ENCODE data around the gene KIF20A. TPM values are rescaled to one million over a fixed set of nuclear protein-coding genes. Genes with fewer than 3 reads are reported as not detected.

KIF20A gene
- total RNA-seq (2014; rRNA removed; shearing (Covaris generic)): 60.4 and 64.9 TPM in 2 replicates
- 35.8 and 41.0 TPM in 2 replicates for polyA plus RNA-seq (2016; fragmentation: Nextera tagmentation; extraction: Ambion mirVana)
- long read RNA-seq, transcript KIF20A-201 (19 exons, 3,201 nt): major isoform, 11 of 19 reads
- long read RNA-seq, partial matches to known transcripts: 4 of 19 reads
- long read RNA-seq, other reads (novel, unspliced or antisense): 4 of 19 reads

DNA sequence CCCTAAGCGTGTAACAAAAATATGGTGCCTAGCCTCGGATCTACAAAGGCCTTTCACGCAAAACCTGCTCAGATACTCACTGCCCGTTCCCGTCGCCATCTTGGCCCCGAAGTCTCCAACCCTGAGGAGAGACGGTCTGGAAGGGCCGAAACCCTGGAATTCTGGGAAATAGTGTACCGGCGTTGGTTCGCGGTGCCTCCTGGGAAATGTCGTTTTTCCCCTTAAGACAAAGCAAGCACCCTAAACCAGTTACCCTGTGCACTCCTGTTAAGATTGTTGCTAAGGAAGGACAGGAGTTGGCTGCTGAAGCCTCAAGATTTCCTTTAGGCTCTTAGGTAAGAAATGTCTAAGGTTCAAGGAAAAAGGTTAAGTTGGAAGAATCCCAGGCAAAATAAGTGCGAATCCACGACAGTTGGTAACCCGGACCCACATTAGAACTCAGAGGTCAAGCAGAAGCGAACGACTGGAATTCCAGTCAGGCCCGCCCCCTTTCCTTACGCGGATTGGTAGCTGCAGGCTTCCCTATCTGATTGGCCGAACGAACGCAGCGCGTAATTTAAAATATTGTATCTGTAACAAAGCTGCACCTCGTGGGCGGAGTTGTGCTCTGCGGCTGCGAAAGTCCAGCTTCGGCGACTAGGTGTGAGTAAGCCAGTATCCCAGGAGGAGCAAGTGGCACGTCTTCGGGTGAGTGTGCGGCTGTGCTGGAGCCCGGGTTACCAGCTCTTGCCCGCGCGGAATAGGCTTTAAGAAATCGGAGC is at the start of gene KIF20A, which contains the start of gene BRD8:
Gene KIF20A (plus strand): TSS at position 597 of the 761 bp plus-strand sequence. CDS start 569 bp downstream, outside the sequence.
Gene BRD8 (minus strand): TSS at position 115 of the 761 bp plus-strand sequence. CDS start 16 bp downstream, at position 99.
- Histone ChIP-seq H4K20me1 (replicated peaks; ENCODE audit: insufficient read depth) (no peaks in the 10 kb centered on the region; the same call in 1 of the 2 replicates), H3K4me2 (peak within 1 kb of the TSS; percentile 87), H3K4me3 (peak within 1 kb of the TSS; percentile 73), H3K79me2 (replicated peaks; ENCODE audit: insufficient read depth) (peaks cover 56% of the 10 kb centered on the region), H2AFZ (peak within 1 kb of the TSS; percentile 64), H3K4me1 (ENCODE audit: insufficient read depth) (peaks cover 12% of the 10 kb centered on the region), H3F3A (replicated peaks; ENCODE audit: low read depth) (0 out of 2 replicates have a peak, but pooled peaks cover 6% of the 10 kb centered on the region), H3K27me3 (ENCODE audit: insufficient read depth) (no peaks in the 10 kb centered on the region), H3K27ac (ENCODE audit: low read depth) (peak within 1 kb of the TSS; percentile 83), H3K36me3 (ENCODE audit: insufficient read depth) (peaks cover 45% of the 10 kb centered on the region), H3K9me2 (ENCODE audit: insufficient read depth) (no peaks in the 10 kb centered on the region)
- no peak within 1 kb of the TSS for H3K4me3 Mint-ChIP-seq
- TF ChIP-seq, protein P1, sequence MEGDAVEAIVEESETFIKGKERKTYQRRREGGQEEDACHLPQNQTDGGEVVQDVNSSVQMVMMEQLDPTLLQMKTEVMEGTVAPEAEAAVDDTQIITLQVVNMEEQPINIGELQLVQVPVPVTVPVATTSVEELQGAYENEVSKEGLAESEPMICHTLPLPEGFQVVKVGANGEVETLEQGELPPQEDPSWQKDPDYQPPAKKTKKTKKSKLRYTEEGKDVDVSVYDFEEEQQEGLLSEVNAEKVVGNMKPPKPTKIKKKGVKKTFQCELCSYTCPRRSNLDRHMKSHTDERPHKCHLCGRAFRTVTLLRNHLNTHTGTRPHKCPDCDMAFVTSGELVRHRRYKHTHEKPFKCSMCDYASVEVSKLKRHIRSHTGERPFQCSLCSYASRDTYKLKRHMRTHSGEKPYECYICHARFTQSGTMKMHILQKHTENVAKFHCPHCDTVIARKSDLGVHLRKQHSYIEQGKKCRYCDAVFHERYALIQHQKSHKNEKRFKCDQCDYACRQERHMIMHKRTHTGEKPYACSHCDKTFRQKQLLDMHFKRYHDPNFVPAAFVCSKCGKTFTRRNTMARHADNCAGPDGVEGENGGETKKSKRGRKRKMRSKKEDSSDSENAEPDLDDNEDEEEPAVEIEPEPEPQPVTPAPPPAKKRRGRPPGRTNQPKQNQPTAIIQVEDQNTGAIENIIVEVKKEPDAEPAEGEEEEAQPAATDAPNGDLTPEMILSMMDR (conservative IDR thresholded peaks at IDR 0.05; ENCODE audit: low read depth in 2 of 2): no peak
- TF ChIP-seq JUNB (IDR thresholded peaks at IDR 0.05; ENCODE audit: unreplicated experiment): no peak
- no peak for TF ChIP-seq ZNF331 (CRISPR knock-in tag; IDR thresholded peaks at IDR 0.05; ENCODE audit: low read depth)
- peak; percentile 94 for TF ChIP-seq POLR2AphosphoS5 (IDR thresholded peaks at IDR 0.05; ENCODE audit: low read depth)
- TF ChIP-seq STAT1 (IDR thresholded peaks at IDR 0.05; ENCODE audit: unreplicated experiment): no peak
- TF ChIP-seq, protein P2, sequence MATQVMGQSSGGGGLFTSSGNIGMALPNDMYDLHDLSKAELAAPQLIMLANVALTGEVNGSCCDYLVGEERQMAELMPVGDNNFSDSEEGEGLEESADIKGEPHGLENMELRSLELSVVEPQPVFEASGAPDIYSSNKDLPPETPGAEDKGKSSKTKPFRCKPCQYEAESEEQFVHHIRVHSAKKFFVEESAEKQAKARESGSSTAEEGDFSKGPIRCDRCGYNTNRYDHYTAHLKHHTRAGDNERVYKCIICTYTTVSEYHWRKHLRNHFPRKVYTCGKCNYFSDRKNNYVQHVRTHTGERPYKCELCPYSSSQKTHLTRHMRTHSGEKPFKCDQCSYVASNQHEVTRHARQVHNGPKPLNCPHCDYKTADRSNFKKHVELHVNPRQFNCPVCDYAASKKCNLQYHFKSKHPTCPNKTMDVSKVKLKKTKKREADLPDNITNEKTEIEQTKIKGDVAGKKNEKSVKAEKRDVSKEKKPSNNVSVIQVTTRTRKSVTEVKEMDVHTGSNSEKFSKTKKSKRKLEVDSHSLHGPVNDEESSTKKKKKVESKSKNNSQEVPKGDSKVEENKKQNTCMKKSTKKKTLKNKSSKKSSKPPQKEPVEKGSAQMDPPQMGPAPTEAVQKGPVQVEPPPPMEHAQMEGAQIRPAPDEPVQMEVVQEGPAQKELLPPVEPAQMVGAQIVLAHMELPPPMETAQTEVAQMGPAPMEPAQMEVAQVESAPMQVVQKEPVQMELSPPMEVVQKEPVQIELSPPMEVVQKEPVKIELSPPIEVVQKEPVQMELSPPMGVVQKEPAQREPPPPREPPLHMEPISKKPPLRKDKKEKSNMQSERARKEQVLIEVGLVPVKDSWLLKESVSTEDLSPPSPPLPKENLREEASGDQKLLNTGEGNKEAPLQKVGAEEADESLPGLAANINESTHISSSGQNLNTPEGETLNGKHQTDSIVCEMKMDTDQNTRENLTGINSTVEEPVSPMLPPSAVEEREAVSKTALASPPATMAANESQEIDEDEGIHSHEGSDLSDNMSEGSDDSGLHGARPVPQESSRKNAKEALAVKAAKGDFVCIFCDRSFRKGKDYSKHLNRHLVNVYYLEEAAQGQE (IDR thresholded peaks at IDR 0.05; ENCODE audit: unreplicated experiment): peak; percentile 10
- peak; percentile 58 for TF ChIP-seq CREB1 (CRISPR knock-in tag; IDR thresholded peaks at IDR 0.05; ENCODE audit: low read depth)
- TF ChIP-seq, protein P3, sequence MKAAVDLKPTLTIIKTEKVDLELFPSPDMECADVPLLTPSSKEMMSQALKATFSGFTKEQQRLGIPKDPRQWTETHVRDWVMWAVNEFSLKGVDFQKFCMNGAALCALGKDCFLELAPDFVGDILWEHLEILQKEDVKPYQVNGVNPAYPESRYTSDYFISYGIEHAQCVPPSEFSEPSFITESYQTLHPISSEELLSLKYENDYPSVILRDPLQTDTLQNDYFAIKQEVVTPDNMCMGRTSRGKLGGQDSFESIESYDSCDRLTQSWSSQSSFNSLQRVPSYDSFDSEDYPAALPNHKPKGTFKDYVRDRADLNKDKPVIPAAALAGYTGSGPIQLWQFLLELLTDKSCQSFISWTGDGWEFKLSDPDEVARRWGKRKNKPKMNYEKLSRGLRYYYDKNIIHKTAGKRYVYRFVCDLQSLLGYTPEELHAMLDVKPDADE (IDR thresholded peaks at IDR 0.05): peak; percentile 79
- 0 out of 2 replicates have a peak, but pooled peaks have one; percentile 5 for TF ChIP-seq NANOG (IDR thresholded peaks at IDR 0.05; ENCODE audit: borderline replicate concordance)
- no peak for TF ChIP-seq EZH2 (IDR thresholded peaks at IDR 0.05; ENCODE audit: low read depth, unreplicated experiment)
- TF ChIP-seq, protein P4, sequence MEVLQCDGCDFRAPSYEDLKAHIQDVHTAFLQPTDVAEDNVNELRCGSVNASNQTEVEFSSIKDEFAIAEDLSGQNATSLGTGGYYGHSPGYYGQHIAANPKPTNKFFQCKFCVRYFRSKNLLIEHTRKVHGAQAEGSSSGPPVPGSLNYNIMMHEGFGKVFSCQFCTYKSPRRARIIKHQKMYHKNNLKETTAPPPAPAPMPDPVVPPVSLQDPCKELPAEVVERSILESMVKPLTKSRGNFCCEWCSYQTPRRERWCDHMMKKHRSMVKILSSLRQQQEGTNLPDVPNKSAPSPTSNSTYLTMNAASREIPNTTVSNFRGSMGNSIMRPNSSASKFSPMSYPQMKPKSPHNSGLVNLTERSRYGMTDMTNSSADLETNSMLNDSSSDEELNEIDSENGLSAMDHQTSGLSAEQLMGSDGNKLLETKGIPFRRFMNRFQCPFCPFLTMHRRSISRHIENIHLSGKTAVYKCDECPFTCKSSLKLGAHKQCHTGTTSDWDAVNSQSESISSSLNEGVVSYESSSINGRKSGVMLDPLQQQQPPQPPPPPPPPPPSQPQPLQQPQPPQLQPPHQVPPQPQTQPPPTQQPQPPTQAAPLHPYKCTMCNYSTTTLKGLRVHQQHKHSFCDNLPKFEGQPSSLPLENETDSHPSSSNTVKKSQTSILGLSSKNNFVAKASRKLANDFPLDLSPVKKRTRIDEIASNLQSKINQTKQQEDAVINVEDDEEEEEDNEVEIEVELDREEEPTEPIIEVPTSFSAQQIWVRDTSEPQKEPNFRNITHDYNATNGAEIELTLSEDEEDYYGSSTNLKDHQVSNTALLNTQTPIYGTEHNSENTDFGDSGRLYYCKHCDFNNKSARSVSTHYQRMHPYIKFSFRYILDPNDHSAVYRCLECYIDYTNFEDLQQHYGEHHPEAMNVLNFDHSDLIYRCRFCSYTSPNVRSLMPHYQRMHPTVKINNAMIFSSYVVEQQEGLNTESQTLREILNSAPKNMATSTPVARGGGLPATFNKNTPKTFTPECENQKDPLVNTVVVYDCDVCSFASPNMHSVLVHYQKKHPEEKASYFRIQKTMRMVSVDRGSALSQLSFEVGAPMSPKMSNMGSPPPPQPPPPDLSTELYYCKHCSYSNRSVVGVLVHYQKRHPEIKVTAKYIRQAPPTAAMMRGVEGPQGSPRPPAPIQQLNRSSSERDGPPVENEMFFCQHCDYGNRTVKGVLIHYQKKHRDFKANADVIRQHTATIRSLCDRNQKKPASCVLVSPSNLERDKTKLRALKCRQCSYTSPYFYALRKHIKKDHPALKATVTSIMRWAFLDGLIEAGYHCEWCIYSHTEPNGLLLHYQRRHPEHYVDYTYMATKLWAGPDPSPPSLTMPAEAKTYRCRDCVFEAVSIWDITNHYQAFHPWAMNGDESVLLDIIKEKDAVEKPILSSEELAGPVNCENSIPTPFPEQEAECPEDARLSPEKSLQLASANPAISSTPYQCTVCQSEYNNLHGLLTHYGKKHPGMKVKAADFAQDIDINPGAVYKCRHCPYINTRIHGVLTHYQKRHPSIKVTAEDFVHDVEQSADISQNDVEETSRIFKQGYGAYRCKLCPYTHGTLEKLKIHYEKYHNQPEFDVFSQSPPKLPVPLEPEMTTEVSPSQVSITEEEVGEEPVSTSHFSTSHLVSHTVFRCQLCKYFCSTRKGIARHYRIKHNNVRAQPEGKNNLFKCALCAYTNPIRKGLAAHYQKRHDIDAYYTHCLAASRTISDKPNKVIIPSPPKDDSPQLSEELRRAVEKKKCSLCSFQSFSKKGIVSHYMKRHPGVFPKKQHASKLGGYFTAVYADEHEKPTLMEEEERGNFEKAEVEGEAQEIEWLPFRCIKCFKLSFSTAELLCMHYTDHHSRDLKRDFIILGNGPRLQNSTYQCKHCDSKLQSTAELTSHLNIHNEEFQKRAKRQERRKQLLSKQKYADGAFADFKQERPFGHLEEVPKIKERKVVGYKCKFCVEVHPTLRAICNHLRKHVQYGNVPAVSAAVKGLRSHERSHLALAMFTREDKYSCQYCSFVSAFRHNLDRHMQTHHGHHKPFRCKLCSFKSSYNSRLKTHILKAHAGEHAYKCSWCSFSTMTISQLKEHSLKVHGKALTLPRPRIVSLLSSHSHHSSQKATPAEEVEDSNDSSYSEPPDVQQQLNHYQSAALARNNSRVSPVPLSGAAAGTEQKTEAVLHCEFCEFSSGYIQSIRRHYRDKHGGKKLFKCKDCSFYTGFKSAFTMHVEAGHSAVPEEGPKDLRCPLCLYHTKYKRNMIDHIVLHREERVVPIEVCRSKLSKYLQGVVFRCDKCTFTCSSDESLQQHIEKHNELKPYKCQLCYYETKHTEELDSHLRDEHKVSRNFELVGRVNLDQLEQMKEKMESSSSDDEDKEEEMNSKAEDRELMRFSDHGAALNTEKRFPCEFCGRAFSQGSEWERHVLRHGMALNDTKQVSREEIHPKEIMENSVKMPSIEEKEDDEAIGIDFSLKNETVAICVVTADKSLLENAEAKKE (CRISPR knock-in tag; IDR thresholded peaks at IDR 0.05): no peak
- TF ChIP-seq ZNF114 (CRISPR knock-in tag; IDR thresholded peaks at IDR 0.05): no peak
- no peak for TF ChIP-seq EZH2phosphoT487 (IDR thresholded peaks at IDR 0.05; ENCODE audit: unreplicated experiment)
- peaks cover 6% of the 10 kb centered on the region for H3K27me3 Mint-ChIP-seq (ENCODE audit: insufficient read depth, low read depth, poor library complexity)
- H3K4me1 Mint-ChIP-seq: peaks cover 2% of the 10 kb centered on the region; the same call in 2 of the 3 replicates
- ATAC-seq: peak; percentile 87
- H3K36me3 Mint-ChIP-seq (ENCODE audit: low read depth): peaks cover 61% of the 10 kb centered on the region
- H3K9me3 Mint-ChIP-seq: no peaks in the 10 kb centered on the region
- H3K27ac Mint-ChIP-seq: no peak within 1 kb of the TSS
- peak; percentile 99 for DNase-seq (ENCODE audit: low spot score)
